ENCODE measurements around the gene SSBP3.
"Not testable (repeated sequence)": the region's sequence is repeated elsewhere in the genome, so short reads cannot be mapped to it uniquely, and the experiment has no call there.

Gene SSBP3

DNA sequence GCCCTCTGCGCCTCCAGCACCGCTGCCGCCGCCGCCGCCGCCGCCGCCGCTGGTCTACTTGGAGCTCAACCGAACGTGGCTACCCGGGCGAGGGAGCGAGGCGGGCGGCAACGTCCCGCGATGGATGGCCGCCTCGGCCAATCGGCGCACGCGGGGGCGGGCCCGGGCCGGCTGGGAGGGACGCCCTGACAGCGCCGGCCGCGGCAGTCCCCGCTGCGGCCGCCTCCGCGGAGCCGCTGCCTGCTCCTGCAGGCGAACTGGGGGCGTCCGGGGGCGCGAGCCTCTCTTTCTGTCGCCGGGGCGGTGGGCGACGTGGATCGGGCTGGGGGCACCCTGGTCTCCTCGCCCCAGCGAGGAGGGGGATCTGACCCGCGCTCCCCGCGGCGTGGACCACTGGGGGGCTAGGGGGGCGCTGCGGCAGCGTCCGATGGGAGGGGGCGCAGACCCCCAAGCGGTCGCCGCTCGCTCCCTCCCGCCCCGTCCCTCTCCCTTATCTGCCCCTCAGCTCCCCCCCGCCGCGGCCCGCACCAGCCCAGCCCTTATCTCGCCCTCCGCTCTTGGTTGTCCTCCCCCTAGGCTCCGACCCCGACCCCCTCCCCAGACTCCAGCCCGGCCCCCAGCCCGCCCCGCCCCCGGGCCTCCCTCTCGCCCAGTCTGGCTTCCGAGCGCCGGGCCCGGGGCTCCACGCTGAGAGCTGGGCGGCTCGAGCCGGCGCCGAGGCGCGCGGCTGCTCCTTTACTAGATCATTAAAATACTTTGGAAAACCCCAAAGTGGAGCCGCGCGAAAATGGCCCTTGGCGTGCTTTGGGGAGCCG lies at the start of gene SSBP3:
Gene SSBP3, minus strand, starts transcription at position 56 of the 815 bp plus-strand sequence.
- TF ChIP-seq, protein P1, sequence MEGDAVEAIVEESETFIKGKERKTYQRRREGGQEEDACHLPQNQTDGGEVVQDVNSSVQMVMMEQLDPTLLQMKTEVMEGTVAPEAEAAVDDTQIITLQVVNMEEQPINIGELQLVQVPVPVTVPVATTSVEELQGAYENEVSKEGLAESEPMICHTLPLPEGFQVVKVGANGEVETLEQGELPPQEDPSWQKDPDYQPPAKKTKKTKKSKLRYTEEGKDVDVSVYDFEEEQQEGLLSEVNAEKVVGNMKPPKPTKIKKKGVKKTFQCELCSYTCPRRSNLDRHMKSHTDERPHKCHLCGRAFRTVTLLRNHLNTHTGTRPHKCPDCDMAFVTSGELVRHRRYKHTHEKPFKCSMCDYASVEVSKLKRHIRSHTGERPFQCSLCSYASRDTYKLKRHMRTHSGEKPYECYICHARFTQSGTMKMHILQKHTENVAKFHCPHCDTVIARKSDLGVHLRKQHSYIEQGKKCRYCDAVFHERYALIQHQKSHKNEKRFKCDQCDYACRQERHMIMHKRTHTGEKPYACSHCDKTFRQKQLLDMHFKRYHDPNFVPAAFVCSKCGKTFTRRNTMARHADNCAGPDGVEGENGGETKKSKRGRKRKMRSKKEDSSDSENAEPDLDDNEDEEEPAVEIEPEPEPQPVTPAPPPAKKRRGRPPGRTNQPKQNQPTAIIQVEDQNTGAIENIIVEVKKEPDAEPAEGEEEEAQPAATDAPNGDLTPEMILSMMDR (IDR thresholded peaks at IDR 0.05; ENCODE audit: control insufficient read depth, insufficient read depth, low read depth, low read length, missing control alignments): no peak
- peak; percentile 52 for DNase-seq (ENCODE audit: low read depth)
- peak within 1 kb of the TSS; percentile 73 for H3K4me3 ChIP-seq (ENCODE audit: control insufficient read depth, low read depth, low read length)

DNA sequence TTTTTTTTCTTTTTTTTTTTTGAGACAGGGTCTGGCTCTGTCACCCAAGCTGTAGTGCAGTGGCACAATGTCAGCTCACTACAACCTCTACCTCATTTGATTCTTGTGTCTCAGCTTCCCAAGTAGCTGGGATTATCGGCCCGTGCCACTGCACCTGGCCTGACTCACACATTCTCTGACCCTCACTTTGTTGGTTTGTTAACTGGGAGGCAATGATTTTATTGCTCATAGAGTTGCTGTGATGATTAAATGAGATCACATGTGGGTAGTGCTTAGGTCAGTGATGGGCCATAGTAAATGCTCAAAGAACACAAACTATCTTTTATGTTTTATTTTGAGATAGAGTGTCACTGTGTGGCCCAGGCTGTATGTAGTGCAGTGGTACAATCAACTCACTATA lies 47.3 kb upstream of the SSBP3 start:
- DNase-seq (ENCODE audit: low read depth): no peak
- TF ChIP-seq, protein P1 (IDR thresholded peaks at IDR 0.05; ENCODE audit: control insufficient read depth, insufficient read depth, low read depth, low read length, missing control alignments): no peak

GRCh38 chr1:54453022-54453421 lies 46.8 kb upstream of the SSBP3 start:
- TF ChIP-seq, protein P1 (IDR thresholded peaks at IDR 0.05; ENCODE audit: control insufficient read depth, insufficient read depth, low read depth, low read length, missing control alignments): no peak
- H3K4me3 ChIP-seq (ENCODE audit: control insufficient read depth, low read depth, low read length): no peak overlapping the region
- DNase-seq (ENCODE audit: low read depth): no peak

More for the DNA sequence above, 47.3 kb upstream of the SSBP3 start:
- no peak overlapping the region for H3K4me3 ChIP-seq (ENCODE audit: control insufficient read depth, low read depth, low read length)

- not testable (repeated sequence) for DNase-seq (ENCODE audit: low read depth)
These were observed 43.2 kb upstream of the SSBP3 start for GRCh38 chr1:54449431-54449830.

DNA sequence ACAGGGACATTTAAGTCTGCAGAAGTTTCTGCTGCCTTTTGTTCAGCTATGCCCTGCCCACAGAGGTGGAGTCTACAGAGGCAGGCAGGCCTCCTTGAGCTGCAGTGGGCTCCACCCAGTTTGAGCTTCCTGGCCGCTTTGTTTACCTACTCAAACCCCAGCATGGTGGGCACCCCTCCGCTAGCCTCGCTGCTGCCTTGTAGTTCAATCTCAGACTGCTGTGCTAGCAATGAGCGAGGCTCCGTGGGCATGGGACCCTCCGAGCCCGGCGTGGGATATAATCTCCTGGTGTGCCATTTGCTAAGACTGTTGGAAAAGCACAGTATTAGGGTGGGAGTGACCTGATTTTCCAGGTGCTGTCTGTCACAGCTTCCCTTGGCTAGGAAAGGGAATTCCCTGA lies 42.6 kb upstream of the SSBP3 start:
- H3K4me3 ChIP-seq (ENCODE audit: control insufficient read depth, low read depth, low read length); DNase-seq (ENCODE audit: low read depth): not testable (repeated sequence)

More at GRCh38 chr1:54449431-54449830, 43.2 kb upstream of the SSBP3 start:
- not testable (repeated sequence) for H3K4me3 ChIP-seq (ENCODE audit: control insufficient read depth, low read depth, low read length)

DNA sequence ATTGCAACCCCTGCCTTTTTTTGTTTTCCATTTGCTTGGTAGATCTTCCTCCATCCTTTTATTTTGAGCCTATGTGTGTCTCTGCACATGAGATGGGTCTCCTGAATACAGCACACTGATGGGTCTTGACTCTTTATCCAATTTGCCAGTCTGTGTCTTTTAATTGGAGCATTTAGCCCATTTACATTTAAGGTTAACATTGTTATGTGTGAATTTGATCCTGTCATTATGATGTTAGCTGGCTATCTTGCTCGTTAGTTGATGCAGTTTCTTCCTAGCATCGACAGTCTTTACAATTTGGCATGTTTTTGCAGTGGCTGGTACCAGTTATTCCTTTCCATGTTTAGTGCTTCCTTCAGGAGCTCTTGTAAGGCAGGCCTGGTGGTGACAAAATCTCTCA lies 40.9 kb upstream of the SSBP3 start:
- DNase-seq (ENCODE audit: low read depth); H3K4me3 ChIP-seq (ENCODE audit: control insufficient read depth, low read depth, low read length): not testable (repeated sequence)

- TF ChIP-seq, protein P1 (IDR thresholded peaks at IDR 0.05; ENCODE audit: control insufficient read depth, insufficient read depth, low read depth, low read length, missing control alignments): no peak
- H3K4me3 ChIP-seq (ENCODE audit: control insufficient read depth, low read depth, low read length): no peak overlapping the region
- no peak for DNase-seq (ENCODE audit: low read depth)
These were observed 36.0 kb upstream of the SSBP3 start for GRCh38 chr1:54442185-54442584.

- H3K4me3 ChIP-seq (ENCODE audit: control insufficient read depth, low read depth, low read length): no peak overlapping the region
- TF ChIP-seq, protein P1 (IDR thresholded peaks at IDR 0.05; ENCODE audit: control insufficient read depth, insufficient read depth, low read depth, low read length, missing control alignments): no peak
- DNase-seq (ENCODE audit: low read depth): no peak
These were observed 33.5 kb upstream of the SSBP3 start for GRCh38 chr1:54439550-54440223.
